HFFc6 (cell line): ENCODE results near the gene UBE2A. TPM values are rescaled to one million over a fixed set of nuclear protein-coding genes. Genes with fewer than 3 reads are reported as not detected.

Experiments used
- DNase-seq: peaks from one replicate; pipeline ENCODE4 v3.0.0-alpha.2; 2018
- H3K27ac Mint-ChIP-seq: 2 replicates; pipeline ENCODE4 v1.8.0; 2020; ENCODE audit warnings: mild to moderate bottlenecking, mixed read lengths
- H3K27me3 Mint-ChIP-seq: 2 replicates; pipeline ENCODE4 v1.8.0; 2021; ENCODE audit warnings: mild to moderate bottlenecking, moderate library complexity, mixed read lengths; ENCODE audit not compliant: insufficient read depth
- H3K36me3 Mint-ChIP-seq: 2 replicates; pipeline ENCODE4 v1.8.0; 2021; ENCODE audit warnings: low read depth, mixed read lengths
- H3K4me1 Mint-ChIP-seq: 2 replicates; pipeline ENCODE4 v1.8.0; 2020; ENCODE audit warnings: low read depth, mixed read lengths
- H3K4me3 Mint-ChIP-seq: 2 replicates; pipeline ENCODE4 v1.8.0; 2020; ENCODE audit warnings: mild to moderate bottlenecking, moderate library complexity, mixed read lengths
- H3K9me3 Mint-ChIP-seq: 2 replicates; pipeline ENCODE4 v1.8.0; 2020; ENCODE audit warnings: mild to moderate bottlenecking, mixed read lengths
- total RNA-seq, 6 experiments: library from RNA; stranded (reverse); fragmentation: NEBNext Ultra II Directional; extraction: Animal tissue kit (Norgen Biotek cat#: 25700); gene quantifications; 2 replicates in 1 of 6; 3 replicates in 5 of 6; pipeline ENCODE4 v1.2.3, GENCODE V29; 2021
- TF ChIP-seq, protein P1 (sequence below): fragments of 200-600 bp; sonication (generic); IDR thresholded peaks from 2 replicates; pipeline ENCODE4 v1.5.0; 2021; ENCODE audit warnings: antibody characterized with exemption, mild to moderate bottlenecking

The UBE2A gene
- total RNA-seq, 6 experiments from 2014 or later: 83.5 to 99.4 (median 94.4) TPM

DNA sequence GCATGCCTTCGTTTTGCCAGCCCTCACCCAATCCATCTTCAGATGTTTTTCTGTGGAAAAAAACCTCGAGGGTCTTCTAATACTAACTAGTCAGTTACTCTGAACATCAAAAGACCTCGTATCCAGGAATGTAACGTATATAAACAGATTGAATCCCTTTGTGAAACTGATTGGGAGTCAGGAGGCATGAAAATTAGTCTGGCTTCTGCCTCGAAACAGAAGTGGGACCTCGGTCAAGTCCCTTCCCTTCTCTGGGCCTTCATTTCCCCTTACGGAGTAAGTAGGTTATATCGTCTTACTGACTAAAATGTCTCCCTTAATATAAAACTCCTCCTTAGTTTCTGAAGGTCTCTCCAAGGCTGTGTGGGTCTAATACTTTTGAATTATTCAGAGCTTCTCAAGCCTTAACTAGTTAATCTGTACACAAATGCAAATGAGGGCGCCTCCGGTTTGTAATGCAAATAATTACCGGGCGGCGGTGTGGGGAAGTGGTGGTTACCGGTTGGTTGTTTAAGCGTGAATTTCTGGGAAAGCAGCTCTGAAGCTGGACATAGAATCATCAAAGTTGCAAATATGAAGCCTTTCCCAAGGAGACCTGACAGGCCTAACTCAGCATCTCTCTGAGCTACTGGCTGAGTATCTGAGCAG is 43.3 kb downstream of the UBE2A start:
- Mint-ChIP-seq H3K27me3 (no peaks in the 10 kb centered on the region), H3K36me3 (no peaks in the 10 kb centered on the region), H3K9me3 (no peaks in the 10 kb centered on the region), H3K4me3 (no peak overlapping the region), H3K4me1 (peaks cover 4% of the 10 kb centered on the region; the same call in 1 of the 2 replicates), H3K27ac (no peak overlapping the region)
- no peak for DNase-seq
- TF ChIP-seq, protein P1, sequence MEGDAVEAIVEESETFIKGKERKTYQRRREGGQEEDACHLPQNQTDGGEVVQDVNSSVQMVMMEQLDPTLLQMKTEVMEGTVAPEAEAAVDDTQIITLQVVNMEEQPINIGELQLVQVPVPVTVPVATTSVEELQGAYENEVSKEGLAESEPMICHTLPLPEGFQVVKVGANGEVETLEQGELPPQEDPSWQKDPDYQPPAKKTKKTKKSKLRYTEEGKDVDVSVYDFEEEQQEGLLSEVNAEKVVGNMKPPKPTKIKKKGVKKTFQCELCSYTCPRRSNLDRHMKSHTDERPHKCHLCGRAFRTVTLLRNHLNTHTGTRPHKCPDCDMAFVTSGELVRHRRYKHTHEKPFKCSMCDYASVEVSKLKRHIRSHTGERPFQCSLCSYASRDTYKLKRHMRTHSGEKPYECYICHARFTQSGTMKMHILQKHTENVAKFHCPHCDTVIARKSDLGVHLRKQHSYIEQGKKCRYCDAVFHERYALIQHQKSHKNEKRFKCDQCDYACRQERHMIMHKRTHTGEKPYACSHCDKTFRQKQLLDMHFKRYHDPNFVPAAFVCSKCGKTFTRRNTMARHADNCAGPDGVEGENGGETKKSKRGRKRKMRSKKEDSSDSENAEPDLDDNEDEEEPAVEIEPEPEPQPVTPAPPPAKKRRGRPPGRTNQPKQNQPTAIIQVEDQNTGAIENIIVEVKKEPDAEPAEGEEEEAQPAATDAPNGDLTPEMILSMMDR: no peak

DNA sequence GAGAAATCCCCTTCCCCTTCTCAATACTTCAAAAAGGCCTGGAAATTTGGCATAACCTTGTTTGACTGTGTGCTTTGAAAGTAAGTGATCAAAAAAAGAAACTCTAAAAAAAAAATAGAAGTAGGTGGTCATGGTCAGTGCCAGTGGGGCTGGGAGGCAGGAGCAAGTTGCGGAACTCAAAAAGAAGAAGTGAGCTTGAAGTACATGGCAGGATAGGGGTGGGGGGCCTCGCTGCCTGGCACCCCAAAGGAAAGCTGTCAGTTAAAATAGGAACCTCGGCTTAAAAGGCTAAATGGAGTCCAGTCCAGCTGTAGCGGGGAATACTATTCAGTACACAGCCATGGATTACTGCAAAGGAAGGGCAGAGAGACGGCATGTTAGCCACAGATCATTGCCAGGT is 44.1 kb downstream of the UBE2A start:
- peaks cover 10% of the 10 kb centered on the region for H3K4me1 Mint-ChIP-seq
- H3K9me3 Mint-ChIP-seq: no peaks in the 10 kb centered on the region
- DNase-seq: no peak
- no peaks in the 10 kb centered on the region for H3K27me3 Mint-ChIP-seq
- H3K4me3 Mint-ChIP-seq: no peak overlapping the region
- H3K36me3 Mint-ChIP-seq: no peaks in the 10 kb centered on the region
- TF ChIP-seq, protein P1: no peak
- no peak overlapping the region for H3K27ac Mint-ChIP-seq

DNA sequence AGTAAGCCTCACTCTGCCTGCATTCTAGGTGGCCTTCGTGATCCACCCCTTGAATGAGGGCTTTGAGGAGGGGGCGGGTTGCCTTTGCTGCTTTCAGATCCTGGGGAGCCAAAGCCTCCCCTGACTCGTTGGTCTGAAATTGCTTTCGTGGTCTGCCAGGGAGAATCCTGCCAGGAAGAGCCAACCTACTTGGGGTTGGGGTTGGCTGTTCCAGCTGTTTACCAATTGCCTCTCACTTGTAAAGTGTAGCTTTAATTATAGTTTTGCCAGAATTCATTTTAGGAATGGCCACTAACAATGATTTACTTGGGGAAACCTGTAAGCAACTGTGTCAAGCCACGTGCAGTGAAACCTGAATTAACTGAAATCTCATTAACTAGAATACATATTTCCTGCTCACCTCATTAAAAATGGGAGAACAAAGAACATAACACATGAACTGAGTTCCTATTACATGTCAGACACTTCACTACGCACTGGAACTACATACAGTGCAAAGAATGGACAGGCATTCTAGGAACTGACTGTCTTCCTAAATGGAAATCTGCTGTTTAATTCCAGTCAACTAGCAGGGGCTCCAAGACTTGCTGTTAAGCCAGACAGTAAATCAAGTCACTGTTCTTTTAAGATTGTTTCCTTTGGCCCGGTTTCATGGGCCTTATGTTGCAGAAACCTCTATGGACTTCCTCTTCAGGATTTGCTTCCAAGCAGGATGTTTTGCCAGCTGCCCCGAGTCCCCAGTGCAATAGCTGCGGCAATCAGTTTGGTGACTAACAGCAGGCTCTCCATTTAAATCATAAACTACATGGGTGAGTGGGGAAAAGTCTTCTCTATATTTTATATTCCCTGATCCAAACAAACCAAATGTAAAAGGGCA is 48.2 kb downstream of the UBE2A start:
- peaks cover 10% of the 10 kb centered on the region for H3K4me1 Mint-ChIP-seq
- peak; percentile 22 for DNase-seq
- H3K4me3 Mint-ChIP-seq: no peak overlapping the region
- TF ChIP-seq, protein P1: no peak
- H3K27ac Mint-ChIP-seq: no peak overlapping the region; the same call in 1 of the 2 replicates
- H3K27me3 Mint-ChIP-seq: no peaks in the 10 kb centered on the region
- H3K36me3 Mint-ChIP-seq: no peaks in the 10 kb centered on the region
- H3K9me3 Mint-ChIP-seq: no peaks in the 10 kb centered on the region

DNA sequence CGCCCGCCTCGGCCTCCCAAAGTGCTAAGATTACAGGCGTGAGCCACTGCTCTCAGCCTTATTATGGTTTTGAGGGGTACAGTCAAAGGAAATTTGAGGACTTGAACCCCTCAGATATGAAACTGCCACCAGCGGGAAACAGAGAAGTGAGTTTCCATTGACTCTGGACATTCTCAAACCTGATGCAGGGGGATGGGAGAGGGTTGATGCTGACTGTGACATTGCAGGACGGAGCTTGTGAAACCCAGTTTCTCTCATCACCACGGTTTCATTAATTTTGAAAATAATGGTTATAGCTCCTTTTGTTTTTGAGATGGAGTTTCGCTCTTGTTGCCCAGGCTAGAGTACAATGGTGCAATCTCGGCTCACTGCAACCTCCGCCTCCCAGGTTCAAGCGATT is 50.1 kb downstream of the UBE2A start:
- DNase-seq: no peak
- no peak overlapping the region for H3K4me3 Mint-ChIP-seq
- TF ChIP-seq, protein P1: no peak
- peaks cover 10% of the 10 kb centered on the region for H3K4me1 Mint-ChIP-seq
- no peaks in the 10 kb centered on the region for H3K36me3 Mint-ChIP-seq
- no peaks in the 10 kb centered on the region for H3K9me3 Mint-ChIP-seq
- no peak overlapping the region for H3K27ac Mint-ChIP-seq
- no peaks in the 10 kb centered on the region for H3K27me3 Mint-ChIP-seq

DNA sequence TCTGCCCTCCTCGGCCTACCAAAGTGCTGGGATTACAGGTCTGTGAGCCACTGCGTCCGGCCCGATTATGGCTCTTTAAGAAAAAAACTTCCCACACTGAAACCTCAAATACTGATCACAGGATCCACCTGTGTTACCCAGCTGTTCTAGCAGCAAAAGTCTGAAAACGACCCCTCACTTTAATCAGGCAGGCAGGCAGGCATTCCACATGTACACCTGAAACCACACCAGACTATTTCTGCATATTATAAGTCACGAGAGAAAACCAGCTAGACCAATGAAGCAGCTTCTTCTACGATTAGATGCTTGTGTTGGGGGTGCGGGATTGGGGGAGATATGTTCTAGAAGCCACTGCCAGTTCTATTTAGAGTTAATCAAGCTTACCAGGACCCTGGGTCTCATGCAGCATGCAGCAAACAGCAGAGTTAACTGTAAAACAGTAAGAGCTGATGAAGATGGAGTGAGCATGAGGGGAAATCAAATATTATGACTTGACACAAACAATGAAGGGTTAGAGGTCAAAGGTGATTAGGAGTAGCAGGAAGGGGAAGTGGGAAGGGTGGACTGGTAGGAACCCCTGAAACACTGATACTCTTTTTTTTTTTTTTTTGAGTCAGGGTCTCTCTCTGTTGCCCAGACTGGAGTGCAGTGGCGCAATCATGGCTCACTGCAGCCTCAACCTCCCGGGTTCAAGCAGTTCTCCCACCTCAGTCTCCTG is 50.7 kb downstream of the UBE2A start:
- Mint-ChIP-seq H3K9me3 (no peaks in the 10 kb centered on the region), H3K4me1 (peaks cover 10% of the 10 kb centered on the region)
- no peak for DNase-seq

More for the DNA sequence above, 50.7 kb downstream of the UBE2A start:
- no peak overlapping the region for H3K4me3 Mint-ChIP-seq
- TF ChIP-seq, protein P1: no peak
- H3K36me3 Mint-ChIP-seq: no peaks in the 10 kb centered on the region
- H3K27ac Mint-ChIP-seq: no peak overlapping the region
- H3K27me3 Mint-ChIP-seq: no peaks in the 10 kb centered on the region
